Measurements from ENCODE around the gene TTBK2.
"Not testable (repeated sequence)": the region's sequence is repeated elsewhere in the genome, so short reads cannot be mapped to it uniquely, and the experiment has no call there.

TTBK2 gene

GRCh38 chr15:42903388-42904324 lies 16.9 kb downstream of the TTBK2 start:
- no peak for DNase-seq (ENCODE audit: low spot score)

GRCh38 chr15:42893911-42894310 lies 26.7 kb downstream of the TTBK2 start:
- not testable (repeated sequence) for DNase-seq (ENCODE audit: low spot score)

- DNase-seq (ENCODE audit: low spot score), result no peak
Observed at GRCh38 chr15:42891569-42891968, 29.0 kb downstream of the TTBK2 start.

DNA sequence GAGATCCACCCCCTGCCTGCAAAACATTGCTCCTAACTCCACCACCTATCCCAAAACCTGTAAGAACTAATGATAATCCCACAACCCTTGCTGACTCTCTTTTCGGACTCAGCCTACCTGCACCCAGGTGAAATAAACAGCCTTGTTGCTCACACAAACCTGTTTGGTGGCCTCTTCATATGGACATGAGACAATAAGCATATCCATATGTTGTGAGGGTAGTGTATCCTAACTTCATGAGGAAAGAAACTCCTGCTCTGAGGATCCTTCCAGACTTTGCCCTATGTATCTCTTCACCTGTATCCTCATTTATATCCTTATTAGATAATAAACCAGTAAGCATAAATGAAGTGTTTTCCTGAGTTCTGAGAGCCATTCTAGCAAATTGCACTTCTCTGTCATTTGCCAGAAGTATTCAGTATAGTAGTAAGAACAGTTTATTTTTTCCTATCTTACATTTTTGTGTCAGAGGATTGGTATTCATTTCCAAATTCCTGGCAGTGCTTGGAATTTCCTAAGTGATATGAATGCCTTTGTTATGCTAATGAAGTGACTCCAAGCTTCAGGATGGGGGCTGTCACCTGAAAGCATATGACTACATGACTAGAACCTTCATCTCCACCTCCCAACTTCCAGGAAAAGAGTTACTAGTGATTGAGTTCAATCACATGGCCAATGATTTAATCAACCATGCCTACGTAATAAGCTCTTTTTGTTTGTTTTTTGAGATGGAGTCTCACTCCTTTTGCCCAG lies 30.2 kb downstream of the TTBK2 start:
- peak; percentile 75 for DNase-seq (ENCODE audit: low spot score)

DNA sequence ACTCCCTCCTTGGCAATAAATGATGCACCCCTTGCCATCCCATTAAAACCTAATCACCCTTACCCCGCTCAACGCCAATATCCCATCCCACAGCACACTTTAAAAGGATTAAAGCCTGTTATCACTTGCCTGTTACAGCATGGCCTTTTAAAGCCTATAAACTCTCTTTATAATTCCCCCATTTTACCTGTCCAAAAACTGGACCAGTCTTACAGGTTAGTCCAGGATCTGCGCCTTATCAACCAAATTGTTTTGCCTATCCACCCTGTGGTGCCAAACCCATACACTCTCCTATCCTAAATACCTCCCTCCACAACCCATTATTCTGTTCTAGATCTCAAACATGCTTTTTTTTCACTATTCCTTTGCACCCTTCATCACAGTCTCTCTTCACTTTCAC lies 33.2 kb downstream of the TTBK2 start:
- DNase-seq (ENCODE audit: low spot score), result not testable (repeated sequence)

GRCh38 chr15:42880121-42880520 lies 40.5 kb downstream of the TTBK2 start:
- DNase-seq (ENCODE audit: low spot score), result no peak

- no peak for DNase-seq (ENCODE audit: low spot score)
Observed at GRCh38 chr15:42879443-42879842, 41.1 kb downstream of the TTBK2 start.

GRCh38 chr15:42876224-42876623 lies 44.4 kb downstream of the TTBK2 start:
- DNase-seq (ENCODE audit: low spot score), result no peak

- no peak for DNase-seq (ENCODE audit: low spot score)
Observed at GRCh38 chr15:42868683-42869082, 51.9 kb downstream of the TTBK2 start.

DNA sequence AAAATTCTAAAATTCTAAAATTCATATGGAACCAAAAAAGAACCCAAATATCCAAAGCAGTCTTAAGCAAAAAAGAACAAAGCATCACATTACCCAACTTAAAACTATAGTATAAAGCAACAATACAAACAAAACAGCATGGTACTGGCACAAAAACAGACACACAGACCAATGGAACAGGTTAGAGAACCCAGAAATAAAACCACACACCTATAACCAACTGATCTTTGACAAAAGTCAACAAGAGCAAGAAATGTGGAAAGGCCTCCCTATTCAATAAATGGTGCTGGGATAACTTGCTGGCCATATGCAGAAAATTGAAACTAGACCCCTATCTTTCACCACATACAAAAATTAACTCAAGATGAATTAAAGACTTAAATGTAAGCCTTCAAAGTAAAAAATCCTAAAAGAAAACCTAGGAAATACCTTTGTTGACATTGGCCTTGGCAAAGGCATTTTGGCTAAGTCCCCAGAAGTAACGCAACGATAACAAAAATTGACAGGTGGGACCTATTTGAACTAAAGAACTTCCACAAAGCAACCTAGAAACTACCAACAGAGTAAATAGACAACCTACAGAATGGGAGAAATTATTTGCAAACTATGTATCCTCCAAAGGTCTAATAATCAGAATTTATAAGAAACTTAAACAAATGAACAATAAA lies 56.9 kb downstream of the TTBK2 start:
- DNase-seq (ENCODE audit: low spot score), result no peak

- no peak for DNase-seq (ENCODE audit: low spot score)
Observed at GRCh38 chr15:42858999-42859789, 61.4 kb downstream of the TTBK2 start.

GRCh38 chr15:42858540-42858939 lies 62.0 kb downstream of the TTBK2 start:
- DNase-seq (ENCODE audit: low spot score), result no peak

DNA sequence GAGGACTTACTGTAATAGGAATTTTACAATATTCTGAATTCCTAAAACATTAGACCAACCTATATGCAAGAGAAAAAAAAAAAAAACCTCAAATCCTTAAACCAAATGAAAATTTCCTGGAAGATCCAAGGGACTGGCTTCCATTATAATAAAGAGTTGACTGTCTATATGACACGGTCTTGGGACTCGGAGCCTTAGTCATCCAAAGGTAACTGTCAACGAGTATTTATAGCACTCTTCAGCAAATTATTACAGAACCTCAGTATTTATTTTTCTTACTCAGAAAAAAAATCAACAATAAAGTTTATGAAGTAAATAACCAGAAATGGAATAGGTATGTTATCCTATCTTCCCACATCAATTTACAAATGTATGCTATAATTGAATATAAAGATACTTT lies 66.0 kb downstream of the TTBK2 start:
- DNase-seq (ENCODE audit: low spot score), result no peak

DNA sequence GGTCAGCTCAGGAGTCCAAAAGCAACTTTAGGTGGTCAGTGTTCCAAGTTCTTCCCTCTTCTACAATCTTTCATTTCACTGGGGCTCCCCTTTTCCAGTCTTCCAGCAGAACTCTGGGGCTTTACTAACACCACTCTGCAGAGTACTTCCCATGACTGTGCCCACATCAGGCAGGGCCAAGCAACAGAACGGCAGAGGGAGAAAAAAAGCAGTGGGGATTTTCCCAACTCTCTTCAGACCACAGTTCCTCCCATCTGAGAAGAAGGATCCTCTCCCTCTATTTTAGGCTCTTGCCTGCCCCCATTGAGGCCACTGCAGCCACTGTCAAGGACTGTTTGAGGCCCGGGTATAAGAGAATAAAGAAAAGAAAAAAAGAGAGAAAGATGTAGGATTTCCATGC lies 70.7 kb downstream of the TTBK2 start:
- no peak for DNase-seq (ENCODE audit: low spot score)

DNA sequence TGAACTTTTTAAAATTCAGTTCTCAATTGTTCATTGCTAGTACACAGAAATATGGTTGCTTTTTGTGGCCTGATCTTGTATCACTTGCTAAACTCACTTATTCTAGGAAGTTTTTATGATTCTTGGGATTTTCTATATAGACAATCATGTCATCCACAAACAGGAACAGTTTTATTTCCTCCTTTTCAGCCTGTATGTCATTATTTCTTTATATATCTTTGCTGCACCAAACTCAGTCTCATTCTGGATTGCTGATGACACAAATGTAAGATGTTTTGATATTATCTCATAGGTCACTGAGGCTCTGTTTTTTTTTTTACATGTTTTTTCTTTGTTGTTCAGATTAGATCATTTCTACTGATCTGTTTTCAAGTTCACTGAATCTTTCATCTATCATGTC lies 71.7 kb downstream of the TTBK2 start:
- no peak for DNase-seq (ENCODE audit: low spot score)

GRCh38 chr15:42846647-42847046 lies 73.9 kb downstream of the TTBK2 start:
- DNase-seq (ENCODE audit: low spot score), result no peak

DNA sequence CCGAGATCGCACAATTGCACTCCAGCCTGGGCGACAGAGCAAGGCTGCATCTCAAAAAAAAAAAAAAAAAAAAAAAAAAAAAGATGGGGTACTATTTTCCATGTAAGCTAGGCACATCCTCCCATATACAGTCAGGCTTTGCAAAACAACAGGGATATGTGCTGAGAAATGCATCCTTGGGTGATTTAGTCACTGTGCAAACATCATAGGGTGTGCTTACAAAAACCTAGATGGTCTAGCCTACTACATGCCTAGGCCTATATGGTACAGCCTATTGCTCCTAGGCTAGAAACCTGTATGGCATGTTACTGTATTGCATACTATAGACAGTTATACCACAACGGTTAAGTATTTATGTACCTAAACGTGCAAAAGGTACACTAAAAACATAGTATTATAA lies 75.0 kb downstream of the TTBK2 start:
- no peak for DNase-seq (ENCODE audit: low spot score)

- DNase-seq (ENCODE audit: low spot score), result no peak
Observed at GRCh38 chr15:42843699-42844098, 76.9 kb downstream of the TTBK2 start.

GRCh38 chr15:42836251-42836650 lies 84.3 kb downstream of the TTBK2 start:
- DNase-seq (ENCODE audit: low spot score), result no peak

DNA sequence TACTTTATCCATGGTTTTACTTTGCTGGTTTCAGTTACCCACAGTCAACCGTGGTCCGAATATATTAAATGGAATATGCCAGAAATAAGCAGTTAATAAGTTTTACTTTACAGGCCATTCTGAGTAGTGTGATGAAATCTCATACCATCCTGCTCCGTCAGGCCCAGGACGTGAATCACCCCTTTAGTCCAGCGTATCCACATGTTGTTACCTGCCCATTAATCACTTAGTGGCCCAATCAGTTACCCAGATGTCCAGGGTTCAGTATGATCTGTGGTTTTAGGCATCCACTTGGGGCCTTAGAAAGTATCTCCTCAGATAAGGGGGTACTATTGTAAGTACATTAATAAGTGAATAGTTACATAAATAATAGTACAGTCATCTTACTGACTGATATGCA lies 88.0 kb downstream of the TTBK2 start:
- DNase-seq (ENCODE audit: low spot score), result peak; percentile 72

GRCh38 chr15:42826251-42826890 lies 94.2 kb downstream of the TTBK2 start:
- DNase-seq (ENCODE audit: low spot score), result no peak

Data from GM03348 (cell line).